ENCODE results near the gene E2F6. TPM values are rescaled to one million over a fixed set of nuclear protein-coding genes. Genes with fewer than 3 reads are reported as not detected.
"Not testable (repeated sequence)": the region's sequence is repeated elsewhere in the genome, so short reads cannot be mapped to it uniquely, and the experiment has no call there.

The E2F6 gene
- polyA plus RNA-seq, 4 donors: 4.6 to 15.3 (median 5.7) TPM

DNA sequence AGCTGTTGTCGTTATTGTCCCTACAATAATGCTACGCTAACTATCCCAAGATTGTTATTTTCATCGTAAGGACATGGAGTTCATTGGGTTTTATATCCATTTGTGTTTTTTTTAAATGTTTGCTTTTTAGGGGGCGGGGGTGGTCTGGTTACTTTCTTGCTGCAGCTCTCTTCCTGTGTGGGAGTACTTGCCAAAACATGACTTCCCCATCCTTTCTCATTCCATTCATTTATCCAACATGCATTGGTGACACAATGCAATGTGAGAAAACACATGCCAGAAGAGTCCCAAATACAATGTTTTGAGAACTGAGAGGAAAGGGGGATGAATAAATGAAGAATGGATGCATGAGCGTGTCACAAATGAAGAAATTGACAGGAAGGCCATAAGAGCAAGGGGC is 55.9 kb downstream of the E2F6 start:
- FAIRE-seq: no peak
- no peak for DNase-seq
- Histone ChIP-seq H3K4me1 (ENCODE audit: control insufficient read depth in 3 of 3, insufficient read depth in 2 of 3, low read depth in 1 of 3, low read length in 2 of 3) (peaks cover 0 to 26% (median 8%) of the 10 kb centered on the region in 3 donors), H3K27me3 (ENCODE audit: control insufficient read depth in 3 of 3, insufficient read depth in 3 of 3, low read length in 3 of 3) (no peaks in the 10 kb centered on the region), H3K27ac (ENCODE audit: low read depth in 1 of 3, low read length in 2 of 3) (no peak overlapping the region), H3K9me3 (ENCODE audit: control insufficient read depth in 2 of 2, insufficient read depth in 1 of 2, low read depth in 1 of 2, low read length in 1 of 2) (no peaks in the 10 kb centered on the region), H3K36me3 (ENCODE audit: control insufficient read depth in 3 of 3, insufficient read depth in 2 of 3, low read depth in 1 of 3, low read length in 3 of 3) (no peaks in the 10 kb centered on the region), H3K4me3 (ENCODE audit: low read depth in 1 of 3, low read length in 3 of 3) (no peak overlapping the region)
- WGBS, 3 donors: 88 to 92% (median 90%) methylated on average over 5 of the region's 5 CpGs

DNA sequence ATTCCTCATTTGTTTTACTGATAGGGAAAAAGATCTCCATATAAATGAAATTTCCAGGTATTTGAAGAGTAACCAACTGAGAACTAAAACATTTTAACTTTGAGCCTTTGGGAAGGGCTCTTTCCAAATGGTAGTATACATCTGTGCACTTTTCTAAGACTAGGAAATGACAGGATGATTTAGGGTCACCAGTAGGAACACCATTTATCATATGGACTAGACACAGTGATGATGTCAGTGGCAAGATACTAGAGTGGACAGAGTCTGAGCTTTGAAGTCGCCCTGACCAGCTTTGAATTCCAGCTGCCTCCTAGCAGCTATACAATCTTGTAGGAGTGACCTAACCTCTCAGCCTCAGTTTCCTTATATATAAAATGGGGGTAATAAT is 56.4 kb downstream of the E2F6 start:
- Histone ChIP-seq H3K9me3 (ENCODE audit: control insufficient read depth in 2 of 2, insufficient read depth in 1 of 2, low read depth in 1 of 2, low read length in 1 of 2) (no peaks in the 10 kb centered on the region), H3K27ac (ENCODE audit: low read depth in 1 of 3, low read length in 2 of 3) (no peak overlapping the region), H3K27me3 (ENCODE audit: control insufficient read depth in 3 of 3, insufficient read depth in 3 of 3, low read length in 3 of 3) (no peaks in the 10 kb centered on the region), H3K36me3 (ENCODE audit: control insufficient read depth in 3 of 3, insufficient read depth in 2 of 3, low read depth in 1 of 3, low read length in 3 of 3) (no peaks in the 10 kb centered on the region), H3K4me3 (ENCODE audit: low read depth in 1 of 3, low read length in 3 of 3) (no peak overlapping the region), H3K4me1 (ENCODE audit: control insufficient read depth in 3 of 3, insufficient read depth in 2 of 3, low read depth in 1 of 3, low read length in 2 of 3) (peaks cover 0 to 26% (median 11%) of the 10 kb centered on the region in 3 donors)
- 91 to 93% (median 91%) methylated on average over 1 of the region's 1 CpG for WGBS, 3 donors
- DNase-seq (no peak), FAIRE-seq (no peak)

DNA sequence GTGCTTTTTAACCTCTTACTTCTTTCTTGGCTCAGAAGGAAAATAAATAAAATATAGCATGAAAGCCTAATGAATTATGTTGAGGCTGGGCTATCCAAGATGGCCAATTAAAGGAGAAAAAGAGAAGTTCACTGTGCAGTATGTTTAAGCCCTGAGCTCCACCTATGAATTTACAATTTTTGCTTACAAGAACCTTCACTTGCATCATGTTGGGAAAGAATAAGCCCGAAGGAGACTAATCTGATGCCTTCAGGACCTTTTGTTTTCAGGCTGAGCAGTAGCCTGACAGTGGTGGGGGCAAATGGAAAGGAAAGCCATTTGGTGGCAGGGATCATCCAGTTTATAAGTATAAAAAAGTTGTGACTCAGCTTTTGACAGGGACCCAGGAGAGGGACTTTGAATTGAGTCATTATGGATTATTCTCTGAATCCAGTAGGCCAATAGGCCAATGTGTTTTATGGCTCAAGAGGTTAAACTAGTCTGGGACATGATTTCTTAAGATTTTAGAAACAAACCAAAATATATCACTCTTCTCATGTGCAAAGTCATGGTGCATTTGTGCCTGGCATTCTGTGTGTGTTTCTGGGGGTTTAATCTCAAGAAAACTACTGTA is 56.9 kb downstream of the E2F6 start:
- H3K36me3 ChIP-seq (ENCODE audit: control insufficient read depth in 3 of 3, insufficient read depth in 2 of 3, low read depth in 1 of 3, low read length in 3 of 3): no peaks in the 10 kb centered on the region
- H3K9me3 ChIP-seq (ENCODE audit: control insufficient read depth in 2 of 2, insufficient read depth in 1 of 2, low read depth in 1 of 2, low read length in 1 of 2): no peaks in the 10 kb centered on the region
- no peak overlapping the region for H3K4me3 ChIP-seq (ENCODE audit: low read depth in 1 of 3, low read length in 3 of 3)
- FAIRE-seq (no peak), DNase-seq (peak in 1 of 2 donors; percentile 59)
- 79 to 86% (median 85%) methylated on average over 1 of the region's 1 CpG for WGBS, 3 donors
- no peak overlapping the region for H3K27ac ChIP-seq (ENCODE audit: low read depth in 1 of 3, low read length in 2 of 3)
- H3K27me3 ChIP-seq (ENCODE audit: control insufficient read depth in 3 of 3, insufficient read depth in 3 of 3, low read length in 3 of 3): no peaks in the 10 kb centered on the region
- H3K4me1 ChIP-seq (ENCODE audit: control insufficient read depth in 3 of 3, insufficient read depth in 2 of 3, low read depth in 1 of 3, low read length in 2 of 3): peaks cover 0 to 26% (median 11%) of the 10 kb centered on the region in 3 donors

DNA sequence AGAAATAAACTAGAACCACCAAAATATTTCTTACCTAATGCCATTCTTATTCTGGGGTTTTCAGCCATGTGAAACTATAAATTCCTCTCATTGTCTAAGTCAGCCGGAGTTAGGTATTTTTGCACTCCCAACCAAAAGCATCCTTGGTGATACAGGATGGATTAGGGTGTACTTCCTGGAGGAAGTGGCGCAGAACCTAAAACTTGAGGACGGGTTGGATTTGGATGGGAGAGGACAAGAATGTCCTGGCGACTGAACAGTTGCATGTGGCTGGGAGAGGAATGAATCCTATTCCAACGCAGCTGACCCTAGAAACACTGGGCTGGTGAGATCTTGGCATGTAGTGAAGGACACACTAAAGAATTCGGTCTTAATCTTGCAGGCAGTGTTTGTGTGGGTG is 58.5 kb downstream of the E2F6 start:
- H3K36me3 ChIP-seq (ENCODE audit: control insufficient read depth in 3 of 3, insufficient read depth in 2 of 3, low read depth in 1 of 3, low read length in 3 of 3): no peaks in the 10 kb centered on the region
- no peak overlapping the region for H3K4me3 ChIP-seq (ENCODE audit: low read depth in 1 of 3, low read length in 3 of 3)
- WGBS, 3 donors: 74 to 86% (median 81%) methylated on average over 6 of the region's 6 CpGs
- peak overlapping the region in 2 of 3 donors; percentile 34 to 64 for H3K27ac ChIP-seq (ENCODE audit: low read depth in 1 of 3, low read length in 2 of 3)
- H3K4me1 ChIP-seq (ENCODE audit: control insufficient read depth in 3 of 3, insufficient read depth in 2 of 3, low read depth in 1 of 3, low read length in 2 of 3): peaks cover 0 to 32% (median 14%) of the 10 kb centered on the region in 3 donors
- no peaks in the 10 kb centered on the region for H3K27me3 ChIP-seq (ENCODE audit: control insufficient read depth in 3 of 3, insufficient read depth in 3 of 3, low read length in 3 of 3)
- DNase-seq: no peak
- no peak for FAIRE-seq
- no peaks in the 10 kb centered on the region for H3K9me3 ChIP-seq (ENCODE audit: control insufficient read depth in 2 of 2, insufficient read depth in 1 of 2, low read depth in 1 of 2, low read length in 1 of 2)

DNA sequence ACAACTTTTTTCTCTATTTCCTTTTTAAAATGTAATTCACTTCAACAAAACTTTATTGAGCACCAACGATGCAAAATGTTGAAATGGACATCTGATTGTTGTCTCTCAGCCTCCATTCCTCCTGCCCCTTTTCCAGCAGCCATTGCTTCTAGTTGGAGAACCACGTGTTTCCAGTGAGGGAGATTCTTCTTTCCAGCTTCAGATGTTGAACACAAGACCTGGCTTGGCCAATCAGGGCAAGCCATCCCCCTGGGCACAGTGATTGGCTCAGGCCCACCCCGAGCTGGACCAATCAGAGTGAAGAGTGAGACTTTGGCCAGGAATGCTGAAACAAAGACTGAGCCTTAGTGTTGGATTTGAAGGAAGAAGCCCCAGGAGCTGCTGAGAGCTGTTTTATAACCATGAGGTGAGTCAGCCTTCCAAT is 59.0 kb downstream of the E2F6 start:
- peak overlapping the region in 2 of 3 donors; percentile 64 to 70 for H3K27ac ChIP-seq (ENCODE audit: low read depth in 1 of 3, low read length in 2 of 3)
- H3K9me3 ChIP-seq (ENCODE audit: control insufficient read depth in 2 of 2, insufficient read depth in 1 of 2, low read depth in 1 of 2, low read length in 1 of 2): no peaks in the 10 kb centered on the region
- no peak for FAIRE-seq
- 74 to 79% (median 74%) methylated on average over 3 of the region's 3 CpGs for WGBS, 3 donors
- H3K36me3 ChIP-seq (ENCODE audit: control insufficient read depth in 3 of 3, insufficient read depth in 2 of 3, low read depth in 1 of 3, low read length in 3 of 3): no peaks in the 10 kb centered on the region
- H3K4me3 ChIP-seq (ENCODE audit: low read depth in 1 of 3, low read length in 3 of 3): no peak overlapping the region
- peaks cover 0 to 29% (median 12%) of the 10 kb centered on the region in 3 donors for H3K4me1 ChIP-seq (ENCODE audit: control insufficient read depth in 3 of 3, insufficient read depth in 2 of 3, low read depth in 1 of 3, low read length in 2 of 3)
- peak in 1 of 2 donors; percentile 31 for DNase-seq
- no peaks in the 10 kb centered on the region for H3K27me3 ChIP-seq (ENCODE audit: control insufficient read depth in 3 of 3, insufficient read depth in 3 of 3, low read length in 3 of 3)

DNA sequence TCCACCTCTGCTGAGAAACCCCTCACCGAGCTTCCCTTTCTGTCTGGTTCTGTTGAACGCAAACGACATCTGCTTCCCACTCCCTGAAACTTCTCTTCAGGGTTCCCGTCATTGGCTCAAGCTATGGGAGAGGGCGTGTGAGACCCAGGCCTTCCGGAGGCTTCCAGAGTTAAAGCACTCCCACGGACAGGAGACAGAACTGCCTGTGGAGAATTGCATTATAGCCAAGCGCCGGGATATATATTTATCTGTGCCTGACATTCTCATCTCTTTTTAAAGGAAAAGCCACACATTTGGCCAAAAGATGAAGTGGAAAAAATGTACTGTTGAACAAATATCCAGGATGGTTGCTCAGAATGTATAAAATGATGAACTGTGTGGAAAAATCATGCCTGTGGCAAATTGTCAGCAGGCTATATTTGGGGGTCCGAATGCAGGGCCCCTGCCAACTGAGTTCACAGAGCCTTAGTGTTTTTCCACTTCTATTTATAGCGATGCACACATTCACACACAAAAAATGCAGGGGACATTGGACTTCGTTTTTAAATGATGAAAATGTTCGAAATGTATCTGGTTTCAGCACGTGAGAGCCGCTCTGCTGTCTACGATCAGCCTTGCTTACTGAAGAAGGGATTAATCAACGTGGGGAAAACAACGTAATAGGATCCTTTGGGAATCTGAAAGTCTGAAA is 59.5 kb downstream of the E2F6 start:
- H3K4me3 ChIP-seq (ENCODE audit: low read depth in 1 of 3, low read length in 3 of 3): no peak overlapping the region
- 51 to 59% (median 57%) methylated on average over 18 of the region's 18 CpGs for WGBS, 3 donors
- peaks cover 0 to 26% (median 12%) of the 10 kb centered on the region in 3 donors for H3K4me1 ChIP-seq (ENCODE audit: control insufficient read depth in 3 of 3, insufficient read depth in 2 of 3, low read depth in 1 of 3, low read length in 2 of 3)
- DNase-seq (no peak), FAIRE-seq (no peak)
- H3K27me3 ChIP-seq (ENCODE audit: control insufficient read depth in 3 of 3, insufficient read depth in 3 of 3, low read length in 3 of 3): no peaks in the 10 kb centered on the region
- no peaks in the 10 kb centered on the region for H3K36me3 ChIP-seq (ENCODE audit: control insufficient read depth in 3 of 3, insufficient read depth in 2 of 3, low read depth in 1 of 3, low read length in 3 of 3)
- H3K27ac ChIP-seq (ENCODE audit: low read depth in 1 of 3, low read length in 2 of 3): peak overlapping the region; percentile 42 to 70 (median 65)
- H3K9me3 ChIP-seq (ENCODE audit: control insufficient read depth in 2 of 2, insufficient read depth in 1 of 2, low read depth in 1 of 2, low read length in 1 of 2): no peaks in the 10 kb centered on the region

DNA sequence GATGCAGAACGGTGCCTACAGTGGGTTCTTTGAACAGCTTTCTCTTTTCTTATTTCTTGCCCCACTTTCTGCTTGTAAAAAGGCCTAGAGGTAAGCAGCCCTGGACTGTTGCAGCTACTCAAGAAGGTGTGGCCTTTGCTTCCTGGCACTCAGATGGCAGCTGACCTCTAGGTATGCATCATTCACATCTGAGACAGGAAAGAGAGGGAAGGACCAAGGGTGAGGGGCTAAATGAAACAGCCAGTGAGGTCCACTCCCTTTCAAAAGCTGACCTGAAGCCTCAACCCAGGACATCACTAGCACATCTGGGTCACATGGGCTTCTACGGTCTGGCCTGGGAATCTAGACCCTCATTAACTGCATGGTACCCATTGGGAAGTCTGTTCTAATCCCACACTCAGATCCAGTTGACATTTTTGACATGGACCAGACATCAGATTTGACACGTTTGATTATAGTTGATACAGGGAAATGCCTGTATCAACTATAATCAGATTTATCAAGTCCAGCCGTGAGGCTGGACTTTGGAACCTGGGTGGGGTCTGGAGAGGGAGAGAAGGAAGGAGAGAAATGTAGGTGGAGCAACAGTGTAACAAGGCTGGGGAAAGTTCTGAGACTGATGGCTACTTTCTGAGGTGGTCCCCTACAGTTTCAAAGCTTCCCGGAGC is 60.2 kb downstream of the E2F6 start:
- H3K4me3 ChIP-seq (ENCODE audit: low read depth in 1 of 3, low read length in 3 of 3): no peak overlapping the region
- 32 to 52% (median 43%) methylated on average over 5 of the region's 5 CpGs for WGBS, 3 donors
- H3K36me3 ChIP-seq (ENCODE audit: control insufficient read depth in 3 of 3, insufficient read depth in 2 of 3, low read depth in 1 of 3, low read length in 3 of 3): no peaks in the 10 kb centered on the region
- H3K27ac ChIP-seq (ENCODE audit: low read depth in 1 of 3, low read length in 2 of 3): peak overlapping the region; percentile 65 to 70 (median 70)
- DNase-seq (peak; percentile 75 to 96), FAIRE-seq (no peak)
- no peaks in the 10 kb centered on the region for H3K27me3 ChIP-seq (ENCODE audit: control insufficient read depth in 3 of 3, insufficient read depth in 3 of 3, low read length in 3 of 3)
- no peaks in the 10 kb centered on the region for H3K9me3 ChIP-seq (ENCODE audit: control insufficient read depth in 2 of 2, insufficient read depth in 1 of 2, low read depth in 1 of 2, low read length in 1 of 2)
- peaks cover 0 to 22% (median 12%) of the 10 kb centered on the region in 3 donors for H3K4me1 ChIP-seq (ENCODE audit: control insufficient read depth in 3 of 3, insufficient read depth in 2 of 3, low read depth in 1 of 3, low read length in 2 of 3)

DNA sequence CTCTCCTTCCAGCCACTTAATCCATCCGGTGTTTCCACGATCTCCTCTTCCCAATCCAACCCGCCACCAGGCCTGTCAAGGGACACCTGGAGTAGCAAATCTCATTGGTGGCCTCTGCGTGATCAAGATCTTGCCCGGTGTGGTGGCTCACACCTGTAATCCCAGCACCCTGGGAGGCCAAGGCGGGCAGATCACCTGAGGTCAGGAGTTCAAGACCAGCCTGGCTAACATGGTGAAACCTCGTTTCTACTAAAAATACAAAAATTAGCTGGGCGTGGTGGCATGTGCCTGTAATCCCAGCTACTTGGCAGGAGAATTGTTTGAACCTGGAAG is 60.9 kb downstream of the E2F6 start:
- not testable (repeated sequence) for FAIRE-seq; H3K4me3 ChIP-seq (ENCODE audit: low read depth in 1 of 3, low read length in 3 of 3); H3K36me3 ChIP-seq (ENCODE audit: control insufficient read depth in 3 of 3, insufficient read depth in 2 of 3, low read depth in 1 of 3, low read length in 3 of 3); DNase-seq; H3K27me3 ChIP-seq (ENCODE audit: control insufficient read depth in 3 of 3, insufficient read depth in 3 of 3, low read length in 3 of 3); H3K9me3 ChIP-seq (ENCODE audit: control insufficient read depth in 2 of 2, insufficient read depth in 1 of 2, low read depth in 1 of 2, low read length in 1 of 2)
- Histone ChIP-seq H3K4me1 (ENCODE audit: control insufficient read depth in 3 of 3, insufficient read depth in 2 of 3, low read depth in 1 of 3, low read length in 2 of 3) (peaks cover 0 to 22% (median 12%) of the 10 kb centered on the region in 3 donors), H3K27ac (ENCODE audit: low read depth in 1 of 3, low read length in 2 of 3) (peak overlapping the region in 2 of 3 donors; percentile 40 to 70)
- WGBS, 3 donors: 80 to 81% (median 80%) methylated on average over 8 of the region's 8 CpGs
